Erythroblast (primary cell): Measurements from ENCODE around the gene RASA3.

Experiments
- GATA1 ChIP-seq: IDR thresholded peaks from 2 replicates; pipeline ENCODE4 v1.6.1; 2011; ENCODE audit warnings: low read depth, mild to moderate bottlenecking, control low read depth, low read length, moderate library complexity
- POLR2A ChIP-seq: IDR thresholded peaks from 2 replicates; pipeline ENCODE4 v1.6.1; 2011; ENCODE audit warnings: mild to moderate bottlenecking, low read length

DNA sequence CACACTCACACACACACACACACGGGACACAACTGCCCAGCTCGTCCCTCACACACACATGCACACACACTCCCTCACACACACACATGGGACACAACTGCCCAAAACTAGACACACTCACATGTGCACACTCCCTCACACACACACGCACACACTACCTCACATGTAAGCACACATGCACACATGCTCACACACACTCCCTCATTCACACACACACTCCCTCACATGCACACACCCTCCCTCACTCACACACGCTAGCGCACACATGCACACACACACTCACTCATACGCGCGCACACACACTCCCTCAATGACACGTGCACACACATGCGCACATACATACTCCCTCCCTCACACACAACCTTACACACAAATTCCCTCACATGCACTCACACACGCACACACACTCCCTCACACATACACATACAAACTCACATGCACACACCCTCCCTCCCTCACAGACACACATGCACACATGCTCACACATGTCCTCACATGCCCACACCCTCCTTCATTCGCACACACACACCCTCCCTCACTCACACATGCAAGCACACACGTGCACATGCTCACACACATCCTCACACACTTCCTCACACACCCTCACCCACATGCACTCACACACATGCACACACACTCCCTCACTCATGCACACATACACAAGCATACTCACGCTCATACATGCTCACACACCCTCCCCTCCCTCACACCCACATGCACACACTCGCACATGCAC lies 9.0 kb upstream of the RASA3 start:
- no peak for TF ChIP-seq POLR2A
- TF ChIP-seq GATA1 = no peak
